ENCODE results near the gene HIVEP1.

DNA sequence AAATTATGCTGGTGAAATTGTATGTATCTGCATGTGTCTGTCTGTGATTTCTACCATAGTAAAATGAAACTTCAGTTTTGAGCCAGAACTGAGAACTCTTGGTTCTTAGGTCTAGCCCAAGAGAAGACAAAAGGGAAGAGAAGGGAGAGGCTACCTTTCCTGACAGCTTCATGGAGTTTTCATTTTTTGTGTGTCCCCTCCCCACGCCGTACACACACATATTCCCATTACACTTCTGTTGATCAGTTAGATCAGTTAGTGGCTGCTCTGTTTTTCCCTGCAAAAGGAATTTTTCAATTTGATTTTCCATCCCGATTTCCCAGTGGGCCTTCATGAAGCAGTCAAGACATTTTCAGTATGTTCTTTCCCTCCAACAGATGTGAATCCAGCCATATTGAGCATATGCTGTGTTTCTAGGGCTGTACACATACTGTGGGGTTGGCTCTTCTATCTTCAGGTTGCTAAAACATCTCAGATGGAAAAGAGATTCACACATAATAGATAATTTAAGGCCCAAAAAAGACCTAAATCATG, 52.5 kb downstream of the HIVEP1 start:
- TF ChIP-seq, protein P1, sequence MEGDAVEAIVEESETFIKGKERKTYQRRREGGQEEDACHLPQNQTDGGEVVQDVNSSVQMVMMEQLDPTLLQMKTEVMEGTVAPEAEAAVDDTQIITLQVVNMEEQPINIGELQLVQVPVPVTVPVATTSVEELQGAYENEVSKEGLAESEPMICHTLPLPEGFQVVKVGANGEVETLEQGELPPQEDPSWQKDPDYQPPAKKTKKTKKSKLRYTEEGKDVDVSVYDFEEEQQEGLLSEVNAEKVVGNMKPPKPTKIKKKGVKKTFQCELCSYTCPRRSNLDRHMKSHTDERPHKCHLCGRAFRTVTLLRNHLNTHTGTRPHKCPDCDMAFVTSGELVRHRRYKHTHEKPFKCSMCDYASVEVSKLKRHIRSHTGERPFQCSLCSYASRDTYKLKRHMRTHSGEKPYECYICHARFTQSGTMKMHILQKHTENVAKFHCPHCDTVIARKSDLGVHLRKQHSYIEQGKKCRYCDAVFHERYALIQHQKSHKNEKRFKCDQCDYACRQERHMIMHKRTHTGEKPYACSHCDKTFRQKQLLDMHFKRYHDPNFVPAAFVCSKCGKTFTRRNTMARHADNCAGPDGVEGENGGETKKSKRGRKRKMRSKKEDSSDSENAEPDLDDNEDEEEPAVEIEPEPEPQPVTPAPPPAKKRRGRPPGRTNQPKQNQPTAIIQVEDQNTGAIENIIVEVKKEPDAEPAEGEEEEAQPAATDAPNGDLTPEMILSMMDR (IDR thresholded peaks at IDR 0.05; ENCODE audit: low read depth, low read length, missing input control): no peak
- no peak for TF ChIP-seq TAF1 (conservative IDR thresholded peaks at IDR 0.05)
- TF ChIP-seq, protein P2, sequence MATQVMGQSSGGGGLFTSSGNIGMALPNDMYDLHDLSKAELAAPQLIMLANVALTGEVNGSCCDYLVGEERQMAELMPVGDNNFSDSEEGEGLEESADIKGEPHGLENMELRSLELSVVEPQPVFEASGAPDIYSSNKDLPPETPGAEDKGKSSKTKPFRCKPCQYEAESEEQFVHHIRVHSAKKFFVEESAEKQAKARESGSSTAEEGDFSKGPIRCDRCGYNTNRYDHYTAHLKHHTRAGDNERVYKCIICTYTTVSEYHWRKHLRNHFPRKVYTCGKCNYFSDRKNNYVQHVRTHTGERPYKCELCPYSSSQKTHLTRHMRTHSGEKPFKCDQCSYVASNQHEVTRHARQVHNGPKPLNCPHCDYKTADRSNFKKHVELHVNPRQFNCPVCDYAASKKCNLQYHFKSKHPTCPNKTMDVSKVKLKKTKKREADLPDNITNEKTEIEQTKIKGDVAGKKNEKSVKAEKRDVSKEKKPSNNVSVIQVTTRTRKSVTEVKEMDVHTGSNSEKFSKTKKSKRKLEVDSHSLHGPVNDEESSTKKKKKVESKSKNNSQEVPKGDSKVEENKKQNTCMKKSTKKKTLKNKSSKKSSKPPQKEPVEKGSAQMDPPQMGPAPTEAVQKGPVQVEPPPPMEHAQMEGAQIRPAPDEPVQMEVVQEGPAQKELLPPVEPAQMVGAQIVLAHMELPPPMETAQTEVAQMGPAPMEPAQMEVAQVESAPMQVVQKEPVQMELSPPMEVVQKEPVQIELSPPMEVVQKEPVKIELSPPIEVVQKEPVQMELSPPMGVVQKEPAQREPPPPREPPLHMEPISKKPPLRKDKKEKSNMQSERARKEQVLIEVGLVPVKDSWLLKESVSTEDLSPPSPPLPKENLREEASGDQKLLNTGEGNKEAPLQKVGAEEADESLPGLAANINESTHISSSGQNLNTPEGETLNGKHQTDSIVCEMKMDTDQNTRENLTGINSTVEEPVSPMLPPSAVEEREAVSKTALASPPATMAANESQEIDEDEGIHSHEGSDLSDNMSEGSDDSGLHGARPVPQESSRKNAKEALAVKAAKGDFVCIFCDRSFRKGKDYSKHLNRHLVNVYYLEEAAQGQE (IDR thresholded peaks at IDR 0.05): no peak
- TF ChIP-seq, protein P3, sequence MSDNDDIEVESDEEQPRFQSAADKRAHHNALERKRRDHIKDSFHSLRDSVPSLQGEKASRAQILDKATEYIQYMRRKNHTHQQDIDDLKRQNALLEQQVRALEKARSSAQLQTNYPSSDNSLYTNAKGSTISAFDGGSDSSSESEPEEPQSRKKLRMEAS (IDR thresholded peaks at IDR 0.05): no peak
- no peak for TF ChIP-seq JUND (IDR thresholded peaks at IDR 0.05)
- TF ChIP-seq FOXA1 (IDR thresholded peaks at IDR 0.05): no peak
- TF ChIP-seq YY1 (IDR thresholded peaks at IDR 0.05): no peak
